Stimulated activated CD8-positive, alpha-beta memory T cell treated with anti-CD3 and anti-CD28 coated beads, Interleukin-2, amount 100 ng/mL, for 1 hour (primary cell): Measurements from ENCODE around the gene SIAH2.

Source experiments
- DNase-seq, 2 donors: peaks; one replicate each; pipeline ENCODE4 v3.0.0-alpha.2; 2020; ENCODE audit warnings: low read depth in 2 of 2

The SIAH2 gene

GRCh38 chr3:150773616-150774192, 10.7 kb upstream of the SIAH2 start:
- DNase-seq: no peak

GRCh38 chr3:150771600-150771999, 8.6 kb upstream of the SIAH2 start:
- no peak for DNase-seq

- DNase-seq: no peak
Observed at GRCh38 chr3:150770681-150771080, 7.7 kb upstream of the SIAH2 start.

GRCh38 chr3:150766742-150767141, 3.8 kb upstream of the SIAH2 start:
- no peak for DNase-seq

GRCh38 chr3:150765949-150766720, 3.2 kb upstream of the SIAH2 start:
- DNase-seq: no peak

GRCh38 chr3:150764967-150765366, 2.0 kb upstream of the SIAH2 start:
- DNase-seq: no peak

- no peak for DNase-seq
Observed at GRCh38 chr3:150764566-150764965, 1.6 kb upstream of the SIAH2 start.

GRCh38 chr3:150763841-150764483, 993 bp upstream of the SIAH2 start:
- DNase-seq: peak in 1 of 2 donors; percentile 14

- DNase-seq: no peak
Observed at GRCh38 chr3:150762662-150763121, 277 bp downstream of the SIAH2 start.

- DNase-seq: peak in 1 of 2 donors; percentile 10
Observed at GRCh38 chr3:150761831-150762661, 923 bp downstream of the SIAH2 start.

GRCh38 chr3:150760431-150761200, 2.4 kb downstream of the SIAH2 start:
- DNase-seq: no peak

GRCh38 chr3:150759947-150760346, 3.0 kb downstream of the SIAH2 start:
- no peak for DNase-seq

GRCh38 chr3:150759319-150759718, 3.6 kb downstream of the SIAH2 start:
- DNase-seq: no peak

- no peak for DNase-seq
Observed at GRCh38 chr3:150757768-150758167, 5.2 kb downstream of the SIAH2 start.

- no peak for DNase-seq
Observed at GRCh38 chr3:150757364-150757763, 5.6 kb downstream of the SIAH2 start.

GRCh38 chr3:150756491-150757059, 6.4 kb downstream of the SIAH2 start:
- DNase-seq: no peak

GRCh38 chr3:150755902-150756301, 7.1 kb downstream of the SIAH2 start:
- DNase-seq: no peak

GRCh38 chr3:150754896-150755295, 8.1 kb downstream of the SIAH2 start:
- DNase-seq: no peak

- no peak for DNase-seq
Observed at GRCh38 chr3:150751781-150752263, 11.1 kb downstream of the SIAH2 start.

GRCh38 chr3:150749255-150749654, 13.7 kb downstream of the SIAH2 start:
- DNase-seq: no peak

- DNase-seq: no peak
Observed at GRCh38 chr3:150748684-150749047, 14.3 kb downstream of the SIAH2 start.
